SU-DHL-6 (cell line): ENCODE results near the gene ATP6V1B1.

ENCODE experiments used
- H2AFZ ChIP-seq: fragments of 200-600 bp; sonication (generic); 2 replicates; pipeline ENCODE4 v1.6.1; 2014; ENCODE audit warnings: low read depth, mild to moderate bottlenecking, moderate library complexity, mixed read lengths, antibody characterized with exemption, low read length; ENCODE audit not compliant: severe bottlenecking
- H3F3A ChIP-seq: fragments of 200-600 bp; shearing (Covaris generic); 2 replicates; pipeline ENCODE4 v1.6.0; 2016; ENCODE audit warnings: antibody characterized with exemption, mild to moderate bottlenecking; ENCODE audit not compliant: insufficient read depth
- H3K27ac ChIP-seq: fragments of 200-600 bp; sonication (generic); 2 replicates; pipeline ENCODE4 v1.5.1; 2016; ENCODE audit warnings: low read depth, mild to moderate bottlenecking, low read length, moderate library complexity, mixed read lengths
- H3K27me3 ChIP-seq: fragments of 200-600 bp; sonication (generic), shearing (Covaris generic); 2 replicates; pipeline ENCODE4 v1.6.0; 2014; ENCODE audit warnings: mild to moderate bottlenecking, low read length
- H3K36me3 ChIP-seq: fragments of 200-600 bp; sonication (generic); 2 replicates; pipeline ENCODE4 v1.6.1; 2014; ENCODE audit warnings: mild to moderate bottlenecking, low read length, mixed read lengths
- H3K4me2 ChIP-seq: fragments of 300-600, 200-600 bp; shearing (Covaris generic), sonication (generic); 2 replicates; pipeline ENCODE4 v1.6.0; 2014; ENCODE audit warnings: low read length, low read depth, mild to moderate bottlenecking; ENCODE audit not compliant: poor library complexity, severe bottlenecking
- H3K4me3 ChIP-seq: fragments of 200-600 bp; sonication (generic); 2 replicates; pipeline ENCODE4 v1.5.1; 2014; ENCODE audit warnings: antibody characterized with exemption, low read length, mild to moderate bottlenecking, mixed read lengths; ENCODE audit not compliant: insufficient read depth, poor library complexity, severe bottlenecking
- H3K79me2 ChIP-seq: fragments of 200-600 bp; sonication (generic); 2 replicates; pipeline ENCODE4 v1.6.1; 2014; ENCODE audit warnings: mild to moderate bottlenecking, low read length, moderate library complexity; ENCODE audit not compliant: insufficient read depth
- H3K9ac ChIP-seq: fragments of 200-600 bp; sonication (generic); 2 replicates; pipeline ENCODE4 v1.7.0; 2014; ENCODE audit warnings: mild to moderate bottlenecking, low read length
- H3K9me2 ChIP-seq: fragments of 200-600 bp; sonication (generic); replicated peaks from 2 replicates; pipeline ENCODE4 v1.6.1; 2014; ENCODE audit warnings: low read length; ENCODE audit not compliant: insufficient read depth
- H3K9me3 ChIP-seq: fragments of 200-600 bp; sonication (generic); 2 replicates; pipeline ENCODE4 v1.6.1; 2014; ENCODE audit warnings: low read length, mixed read lengths; ENCODE audit not compliant: insufficient read depth
- H4K20me1 ChIP-seq: fragments of 200-600 bp; sonication (generic); 2 replicates; pipeline ENCODE4 v1.6.1; 2014; ENCODE audit warnings: low read depth, mild to moderate bottlenecking, antibody characterized with exemption, low read length, moderate library complexity, mixed read lengths
- EZH2phosphoT487 ChIP-seq: fragments of 200-600 bp; sonication (generic), shearing (Covaris generic); conservative IDR thresholded peaks from 2 replicates; pipeline ENCODE4 v1.6.1; 2018; ENCODE audit warnings: mild to moderate bottlenecking, antibody characterized with exemption, low read length, moderate library complexity, mixed read lengths
- TF ChIP-seq, protein P1 (sequence below): fragments of 200-600 bp; sonication (generic); IDR thresholded peaks from one replicate; pipeline ENCODE4 v1.5.1; 2017; ENCODE audit warnings: antibody characterized with exemption, mild to moderate bottlenecking, low read length, moderate library complexity; ENCODE audit not compliant: insufficient read depth, poor library complexity, severe bottlenecking

The ATP6V1B1 gene

DNA sequence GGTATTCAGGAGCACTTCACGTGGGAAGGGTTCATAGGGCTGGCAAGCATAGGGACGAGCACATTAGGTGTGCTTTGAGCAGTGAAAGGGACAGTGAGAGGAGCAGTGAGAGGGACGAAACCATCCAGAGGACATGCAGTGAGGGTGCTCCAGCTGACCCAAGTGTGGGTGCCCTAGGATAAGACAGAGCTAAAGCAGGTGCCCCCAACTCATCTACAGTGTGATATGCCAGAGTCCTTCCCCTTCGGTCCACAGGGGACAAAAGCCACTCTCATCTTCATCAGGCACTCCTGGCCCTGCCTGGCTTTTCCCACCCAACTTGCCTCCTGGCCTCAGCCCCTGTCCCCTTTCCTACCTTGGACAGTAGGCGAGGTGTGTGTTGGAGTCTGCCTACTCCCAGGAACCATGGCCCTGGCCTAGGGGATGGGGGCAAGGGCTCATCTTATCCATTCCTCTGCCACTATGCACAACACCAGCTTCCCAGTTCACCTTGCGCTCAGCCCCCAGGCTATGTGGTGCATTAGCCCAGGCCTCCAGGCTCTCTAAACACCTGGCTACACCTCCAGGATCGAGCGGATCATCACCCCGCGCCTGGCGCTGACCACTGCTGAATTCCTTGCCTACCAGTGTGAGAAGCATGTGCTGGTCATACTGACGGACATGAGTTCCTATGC lies 26.6 kb downstream of the ATP6V1B1 start:
- H3K9ac ChIP-seq = no peak overlapping the region
- H3K36me3 ChIP-seq = no peaks in the 10 kb centered on the region
- H3K9me3 ChIP-seq = no peaks in the 10 kb centered on the region
- H3K27me3 ChIP-seq = no peaks in the 10 kb centered on the region
- H4K20me1 ChIP-seq = no peaks in the 10 kb centered on the region
- H3K79me2 ChIP-seq = no peaks in the 10 kb centered on the region
- H3K27ac ChIP-seq = no peak overlapping the region
- no peak overlapping the region for H3K4me3 ChIP-seq
- H3K4me2 ChIP-seq = no peak overlapping the region
- no peak for TF ChIP-seq EZH2phosphoT487
- TF ChIP-seq, protein P1, sequence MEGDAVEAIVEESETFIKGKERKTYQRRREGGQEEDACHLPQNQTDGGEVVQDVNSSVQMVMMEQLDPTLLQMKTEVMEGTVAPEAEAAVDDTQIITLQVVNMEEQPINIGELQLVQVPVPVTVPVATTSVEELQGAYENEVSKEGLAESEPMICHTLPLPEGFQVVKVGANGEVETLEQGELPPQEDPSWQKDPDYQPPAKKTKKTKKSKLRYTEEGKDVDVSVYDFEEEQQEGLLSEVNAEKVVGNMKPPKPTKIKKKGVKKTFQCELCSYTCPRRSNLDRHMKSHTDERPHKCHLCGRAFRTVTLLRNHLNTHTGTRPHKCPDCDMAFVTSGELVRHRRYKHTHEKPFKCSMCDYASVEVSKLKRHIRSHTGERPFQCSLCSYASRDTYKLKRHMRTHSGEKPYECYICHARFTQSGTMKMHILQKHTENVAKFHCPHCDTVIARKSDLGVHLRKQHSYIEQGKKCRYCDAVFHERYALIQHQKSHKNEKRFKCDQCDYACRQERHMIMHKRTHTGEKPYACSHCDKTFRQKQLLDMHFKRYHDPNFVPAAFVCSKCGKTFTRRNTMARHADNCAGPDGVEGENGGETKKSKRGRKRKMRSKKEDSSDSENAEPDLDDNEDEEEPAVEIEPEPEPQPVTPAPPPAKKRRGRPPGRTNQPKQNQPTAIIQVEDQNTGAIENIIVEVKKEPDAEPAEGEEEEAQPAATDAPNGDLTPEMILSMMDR = no peak
- no peaks in the 10 kb centered on the region for H3K9me2 ChIP-seq
- no peak overlapping the region for H2AFZ ChIP-seq
- H3F3A ChIP-seq = no peaks in the 10 kb centered on the region

DNA sequence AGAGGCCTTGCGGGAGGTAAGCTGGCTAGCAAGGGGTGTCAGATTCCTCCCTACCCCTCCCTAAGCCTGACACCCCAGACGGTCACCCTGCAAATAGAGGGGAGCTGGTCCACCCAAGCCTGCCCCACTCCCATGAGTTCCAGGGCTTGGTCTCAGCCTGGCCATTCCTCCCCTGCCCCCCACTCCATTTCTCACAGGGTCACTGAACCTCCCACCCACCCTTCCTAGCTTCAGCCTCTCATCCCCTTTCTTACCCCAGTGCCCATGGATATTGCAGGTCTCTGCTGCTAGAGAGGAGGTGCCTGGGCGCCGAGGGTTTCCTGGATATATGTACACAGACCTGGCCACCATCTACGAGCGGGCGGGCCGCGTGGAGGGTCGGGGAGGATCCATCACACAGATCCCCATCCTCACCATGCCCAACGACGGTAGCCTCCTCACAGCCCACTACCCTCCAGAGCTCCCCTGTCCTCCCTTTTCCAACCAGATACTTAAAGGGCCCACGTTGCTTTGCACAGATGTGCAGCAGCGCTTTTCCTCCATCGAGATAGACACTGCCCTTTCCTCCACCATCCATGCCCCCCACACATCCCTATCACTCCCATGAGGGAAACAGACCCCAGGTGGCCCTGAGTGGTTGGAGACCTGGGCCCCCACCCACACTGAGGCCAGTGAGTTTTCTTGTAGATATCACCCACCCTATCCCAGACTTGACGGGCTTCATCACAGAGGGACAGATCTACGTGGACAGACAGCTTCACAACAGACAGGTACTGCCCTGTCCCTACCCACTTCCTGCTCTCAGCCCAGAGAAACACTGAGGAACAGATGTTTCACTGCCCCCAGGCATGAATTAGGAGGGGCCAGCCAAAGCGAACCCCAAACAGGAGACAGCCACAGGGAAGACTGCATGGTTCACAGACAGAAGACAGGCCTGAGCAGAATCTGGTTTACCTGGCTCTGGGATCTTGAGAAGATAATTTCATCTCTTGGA lies 27.5 kb downstream of the ATP6V1B1 start:
- Histone ChIP-seq H3K36me3 (no peaks in the 10 kb centered on the region), H3K4me2 (no peak overlapping the region), H3K9me3 (no peaks in the 10 kb centered on the region), H3K4me3 (no peak overlapping the region), H3K9me2 (no peaks in the 10 kb centered on the region), H3K9ac (no peak overlapping the region), H3K27ac (no peak overlapping the region), H4K20me1 (no peaks in the 10 kb centered on the region), H2AFZ (no peak overlapping the region), H3K27me3 (no peaks in the 10 kb centered on the region), H3F3A (no peaks in the 10 kb centered on the region), H3K79me2 (no peaks in the 10 kb centered on the region)
- TF ChIP-seq, protein P1 = no peak
- TF ChIP-seq EZH2phosphoT487 = no peak

DNA sequence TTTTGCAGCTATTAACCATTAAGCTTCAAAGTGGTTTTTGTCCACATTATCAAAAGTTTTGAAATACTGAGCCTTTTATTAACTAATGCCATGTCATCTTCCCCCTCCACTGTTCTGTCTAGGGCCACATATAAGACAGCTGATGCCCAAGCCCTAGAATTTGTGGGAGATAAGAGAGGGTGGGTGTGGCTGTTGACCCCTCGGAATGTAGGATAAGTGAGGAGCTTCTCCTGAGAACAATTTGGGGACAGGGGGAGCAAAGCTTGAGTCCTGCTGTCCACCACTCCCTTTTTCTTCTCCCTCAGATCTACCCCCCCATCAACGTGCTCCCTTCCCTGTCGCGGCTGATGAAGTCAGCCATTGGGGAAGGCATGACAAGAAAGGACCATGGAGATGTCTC lies 28.4 kb downstream of the ATP6V1B1 start:
- no peaks in the 10 kb centered on the region for H3K9me2 ChIP-seq
- no peaks in the 10 kb centered on the region for H3K79me2 ChIP-seq
- no peaks in the 10 kb centered on the region for H4K20me1 ChIP-seq
- no peak overlapping the region for H2AFZ ChIP-seq
- H3K9ac ChIP-seq = no peak overlapping the region
- no peak overlapping the region for H3K4me2 ChIP-seq
- H3K9me3 ChIP-seq = no peaks in the 10 kb centered on the region
- TF ChIP-seq, protein P1 = no peak
- no peak for TF ChIP-seq EZH2phosphoT487
- H3K36me3 ChIP-seq = no peaks in the 10 kb centered on the region
- H3K4me3 ChIP-seq = no peak overlapping the region
- H3K27ac ChIP-seq = no peak overlapping the region
- no peaks in the 10 kb centered on the region for H3K27me3 ChIP-seq
- H3F3A ChIP-seq = no peaks in the 10 kb centered on the region
